Raji (cell line): ENCODE data around the gene GPT2.

ENCODE experiments used
- POLR2A ChIP-seq: IDR thresholded peaks from 2 replicates; pipeline ENCODE4 v1.6.1; 2011; ENCODE audit warnings: low read depth, low read length, control low read depth; ENCODE audit not compliant: insufficient read depth

Gene GPT2

DNA sequence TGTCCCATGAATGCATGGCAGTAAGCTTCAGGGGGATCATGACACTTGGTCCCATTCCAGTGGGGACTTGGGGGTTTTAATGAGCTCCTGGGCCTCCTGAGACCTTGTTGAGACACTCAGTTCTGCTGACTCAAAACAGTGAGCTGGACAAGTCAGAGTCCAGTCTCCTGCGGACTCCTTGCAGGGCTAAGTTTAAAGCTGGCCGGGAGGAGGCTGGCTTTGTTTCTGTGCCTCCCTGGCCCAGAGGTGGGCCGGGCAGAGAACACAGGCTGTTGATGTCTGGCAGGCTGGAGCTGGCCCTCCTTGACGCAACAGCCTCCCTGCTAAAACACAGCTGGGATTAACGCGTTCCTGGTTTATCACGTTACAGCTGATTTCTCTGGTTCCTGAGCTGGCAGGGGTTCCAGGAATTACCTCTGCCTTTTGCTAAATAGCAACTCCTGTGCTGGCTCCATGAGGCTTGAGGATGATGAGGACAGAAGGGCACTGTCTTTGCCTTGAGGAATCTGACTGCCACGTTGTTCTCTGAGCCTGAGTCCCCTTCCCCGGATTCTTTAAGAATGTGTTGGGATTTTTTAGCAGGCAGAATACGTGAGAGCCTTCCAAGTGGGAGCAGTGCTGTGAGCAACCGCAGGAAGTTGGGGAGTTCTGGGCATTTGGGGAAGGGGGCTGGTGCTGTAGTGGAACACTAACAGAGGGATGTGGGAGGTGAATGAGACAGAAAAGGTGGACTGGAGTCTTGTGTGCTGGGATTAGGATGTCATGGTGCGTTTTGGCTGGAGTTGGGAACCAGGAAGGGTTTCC lies 2.0 kb downstream of the GPT2 start:
- no peak for TF ChIP-seq POLR2A

DNA sequence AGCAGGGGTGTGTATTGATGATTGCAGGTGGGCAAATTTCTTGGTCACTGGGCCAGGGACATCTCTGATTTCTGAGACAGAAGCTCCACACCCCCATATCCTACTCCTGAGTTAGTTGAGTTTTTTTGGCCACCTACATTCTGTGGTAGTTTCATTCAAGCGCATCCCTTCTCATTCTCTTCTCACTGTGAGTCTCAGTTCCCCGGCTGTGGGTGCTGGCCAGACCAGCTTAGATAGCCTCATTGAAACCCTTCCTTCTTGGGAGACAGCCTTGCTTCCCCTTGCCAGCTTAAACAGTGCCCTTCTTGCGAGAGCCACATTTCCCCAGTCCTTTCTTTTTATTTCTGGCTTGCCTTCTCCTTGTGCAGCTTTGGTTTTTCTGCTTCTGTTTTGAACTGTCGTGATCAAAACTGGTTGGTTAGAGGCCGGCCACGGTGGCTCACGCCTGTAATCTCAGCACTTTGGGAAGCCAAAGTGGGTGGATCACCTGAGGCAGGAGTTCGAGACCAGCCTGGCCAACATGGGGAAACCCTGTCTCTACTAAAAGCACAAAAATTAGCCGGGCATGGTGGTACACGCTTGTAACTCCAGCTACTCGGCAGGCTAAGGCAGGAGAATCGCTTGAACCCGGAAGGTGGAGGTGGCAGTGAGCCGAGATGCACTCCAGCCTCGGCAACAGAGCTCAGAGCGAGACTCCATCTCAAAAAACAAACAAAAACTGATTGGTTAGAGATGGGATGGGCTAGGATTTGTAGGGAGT lies 2.8 kb downstream of the GPT2 start:
- TF ChIP-seq POLR2A: no peak

DNA sequence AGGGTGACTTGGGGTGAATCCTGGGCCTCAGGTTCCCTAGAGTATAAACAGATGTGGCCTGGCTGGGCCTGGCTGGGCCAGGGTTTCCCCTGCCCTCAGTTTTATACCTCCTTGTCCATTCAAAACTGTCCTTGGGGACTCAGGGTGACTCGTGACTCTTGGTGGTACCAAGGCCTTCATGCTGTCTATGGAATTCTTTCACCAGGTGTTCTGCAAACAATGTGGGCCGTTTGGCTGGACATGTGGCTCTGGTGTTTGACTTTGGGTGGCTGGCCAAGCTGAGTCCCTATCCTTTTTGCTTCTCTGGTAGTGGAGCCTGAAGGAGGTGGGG lies 3.3 kb downstream of the GPT2 start:
- no peak for TF ChIP-seq POLR2A

DNA sequence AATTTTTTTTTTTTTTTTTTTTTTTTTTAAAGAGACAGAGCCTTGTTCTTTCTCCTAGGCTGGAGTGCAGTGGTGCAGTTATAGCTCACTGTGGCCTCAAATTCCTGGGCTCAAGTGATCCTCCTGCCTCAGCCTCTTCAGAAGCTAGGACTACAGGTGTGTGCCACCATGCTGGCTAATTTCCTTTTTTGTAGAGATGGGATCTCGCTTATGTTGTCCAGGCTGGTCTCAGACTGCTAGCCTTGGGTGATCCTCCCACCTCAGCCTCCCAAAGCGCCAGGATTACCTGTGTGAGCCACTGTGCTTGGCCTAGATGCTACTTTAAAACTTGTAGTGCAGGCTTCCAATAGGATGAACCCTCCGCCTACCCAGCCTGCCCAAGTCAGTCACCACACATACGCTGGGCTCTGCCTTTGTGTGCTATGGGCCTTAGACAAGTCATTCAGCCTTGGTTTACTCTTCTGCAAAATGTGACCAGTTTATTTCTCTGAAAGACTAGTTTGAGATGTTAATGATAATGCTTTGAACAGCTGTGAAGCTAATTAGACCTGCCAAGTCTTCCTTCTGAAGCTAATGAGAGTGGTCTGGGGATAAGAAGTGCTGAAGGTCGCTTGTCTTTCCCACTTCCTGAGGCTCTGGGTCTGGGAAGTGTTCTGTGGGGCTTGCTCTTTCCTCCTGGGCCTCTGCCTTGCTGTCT lies 5.2 kb downstream of the GPT2 start:
- TF ChIP-seq POLR2A: no peak

DNA sequence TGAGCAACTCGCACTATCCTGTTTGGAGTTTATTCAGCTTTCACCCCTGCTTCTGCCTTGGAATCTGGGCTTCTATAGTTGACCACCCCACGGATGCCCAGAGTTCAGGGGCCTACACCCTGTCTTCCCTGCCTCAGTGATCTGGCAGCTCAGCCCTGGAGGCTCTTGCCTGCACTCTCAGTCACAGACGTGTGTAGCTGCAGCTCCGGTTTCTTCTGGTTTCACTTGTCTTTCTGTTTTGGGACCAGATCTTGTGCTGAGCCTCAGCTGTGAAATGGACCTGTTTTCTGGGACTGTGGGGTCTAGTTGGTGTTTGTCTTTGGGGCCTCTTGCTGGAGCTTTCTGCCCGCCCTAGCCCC lies 5.8 kb downstream of the GPT2 start:
- no peak for TF ChIP-seq POLR2A

DNA sequence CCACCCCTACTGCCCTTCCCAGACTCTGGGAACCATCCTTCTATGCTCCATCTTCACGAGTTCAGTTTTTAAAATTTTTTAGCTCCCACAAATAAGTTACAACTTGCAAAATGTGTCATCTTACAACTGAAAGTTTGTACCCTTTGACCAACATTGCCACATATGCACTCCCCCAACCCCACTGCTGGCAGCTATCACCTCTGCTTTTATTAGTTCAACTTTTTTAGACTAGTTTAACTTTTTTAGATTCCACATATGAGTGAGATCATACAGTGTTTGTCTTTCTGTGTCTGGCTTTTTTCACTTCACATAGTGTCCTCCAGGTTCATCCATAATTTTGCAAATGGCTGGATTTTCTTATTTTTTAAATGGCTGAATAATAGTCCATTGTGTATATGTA lies 7.7 kb downstream of the GPT2 start:
- no peak for TF ChIP-seq POLR2A

DNA sequence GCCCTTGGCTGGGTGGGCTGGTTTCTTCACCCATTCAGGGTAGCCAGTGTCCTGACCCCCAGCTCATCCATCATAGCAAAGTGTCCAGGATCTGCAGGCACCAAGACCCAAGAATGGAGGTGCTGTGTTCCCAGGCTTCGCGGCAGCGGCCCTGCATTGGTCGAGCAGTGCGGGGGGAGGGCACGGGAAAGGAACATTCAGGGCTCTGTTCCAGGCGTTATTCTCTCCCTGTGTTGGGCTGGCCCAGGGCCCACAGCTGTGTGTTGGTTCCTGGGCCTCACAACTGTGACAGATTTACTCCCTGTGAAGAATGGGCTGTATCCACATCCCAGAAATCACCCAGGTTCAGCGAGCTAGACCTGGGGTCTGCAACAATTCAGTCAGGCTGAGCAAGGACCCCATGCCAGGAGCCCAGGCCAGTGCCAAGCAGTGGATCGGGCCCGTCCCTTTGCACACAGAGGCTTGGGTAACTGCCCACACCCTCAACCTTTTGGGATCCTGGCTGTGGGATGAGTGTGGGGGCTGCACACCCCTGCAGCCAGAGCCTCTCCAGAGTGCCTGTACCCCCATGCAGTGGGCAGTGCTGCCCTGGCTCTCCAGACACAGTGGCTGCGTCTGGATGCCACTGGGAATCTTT lies 10.0 kb downstream of the GPT2 start:
- no peak for TF ChIP-seq POLR2A

DNA sequence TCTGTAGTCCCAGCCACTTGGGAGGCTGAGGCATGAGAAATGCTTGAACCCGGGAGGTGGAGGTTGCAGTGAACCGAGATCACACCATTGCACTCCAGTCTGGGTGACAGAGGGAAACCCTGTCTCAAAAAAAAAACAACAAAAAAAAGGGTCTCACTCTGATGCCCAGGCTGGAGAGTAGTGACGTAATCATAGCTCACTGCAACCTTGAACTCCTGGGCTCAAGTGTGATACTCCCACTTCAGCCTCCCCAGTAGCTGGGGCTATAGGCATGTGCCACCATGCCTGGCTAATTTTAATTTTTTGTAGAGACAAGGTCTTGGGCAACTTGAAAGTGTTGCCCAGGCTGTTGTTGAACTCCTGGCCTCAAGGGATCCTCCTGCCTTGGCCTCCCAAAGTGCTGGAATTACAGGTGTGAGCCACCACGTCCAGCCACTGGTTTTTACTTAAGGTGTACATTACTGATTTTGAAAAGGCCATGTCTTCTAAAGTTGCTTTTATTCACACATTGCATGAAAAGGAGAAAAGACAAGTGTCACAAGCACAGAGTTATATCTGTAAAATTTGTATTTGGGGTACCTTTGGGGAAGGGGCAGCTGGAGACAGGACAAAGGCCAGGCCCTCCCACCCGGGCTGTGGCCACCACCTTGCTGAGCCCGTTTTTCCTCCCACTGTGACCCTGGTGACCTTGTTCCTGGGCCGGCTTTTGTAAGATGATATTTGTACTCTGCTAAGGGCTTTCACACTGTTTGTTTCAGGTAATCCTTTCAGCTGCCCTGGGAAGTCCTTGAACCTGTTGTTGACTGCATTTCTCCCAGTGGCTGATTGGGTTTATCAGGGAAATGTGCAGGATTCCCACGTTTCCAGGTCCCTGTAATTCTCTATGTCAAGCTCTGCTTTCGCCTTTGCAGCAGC lies 11.5 kb downstream of the GPT2 start:
- TF ChIP-seq POLR2A: no peak

DNA sequence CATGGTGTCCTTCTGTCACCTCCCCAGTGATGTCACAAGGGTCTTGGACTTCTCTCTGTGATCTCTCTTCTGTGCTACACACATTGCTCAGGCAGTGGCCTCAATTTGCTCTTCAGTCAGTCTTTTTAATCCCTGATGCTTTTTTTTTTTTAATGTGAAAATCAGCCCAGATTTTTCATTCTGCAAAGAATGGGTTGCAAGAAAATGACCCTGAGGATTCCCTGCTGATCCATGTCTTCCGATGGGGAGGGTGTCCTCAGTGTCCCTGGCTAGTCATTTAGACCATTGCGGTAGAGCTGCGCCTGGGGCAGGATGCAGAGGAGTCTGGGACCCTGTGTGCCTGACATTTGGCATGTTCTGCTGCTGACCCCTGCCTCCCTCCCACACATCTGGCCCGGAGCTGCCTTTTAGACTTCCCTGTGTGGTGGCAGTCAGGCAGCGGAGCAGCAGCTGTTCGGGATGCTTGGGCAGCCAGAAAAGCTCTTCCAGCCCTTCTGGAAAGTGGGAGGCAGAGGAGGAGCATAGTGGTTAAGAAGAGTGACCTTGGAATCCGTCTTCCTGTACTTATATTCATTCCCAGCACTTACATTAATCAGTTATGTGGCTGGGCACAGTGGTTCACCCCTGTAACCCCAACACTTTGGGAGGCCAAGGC lies 12.3 kb downstream of the GPT2 start:
- TF ChIP-seq POLR2A: no peak

DNA sequence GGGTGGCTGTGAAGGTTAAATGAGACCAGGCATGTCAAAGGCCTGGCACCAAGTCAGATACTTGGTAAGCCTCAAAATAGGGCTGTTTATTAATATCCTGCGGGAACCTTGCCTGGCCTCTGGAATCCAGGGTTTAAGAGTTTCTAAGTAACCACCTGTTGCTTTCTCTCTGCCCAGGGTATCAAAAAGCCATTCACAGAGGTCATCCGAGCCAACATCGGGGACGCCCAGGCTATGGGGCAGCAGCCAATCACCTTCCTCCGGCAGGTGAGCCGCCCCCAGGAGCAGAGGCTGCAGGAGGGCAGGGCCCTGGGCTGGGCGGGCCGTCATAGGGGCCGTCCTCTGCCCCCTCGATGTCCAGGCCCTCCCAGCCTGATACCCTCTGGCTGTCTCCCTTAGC lies 13.3 kb downstream of the GPT2 start:
- no peak for TF ChIP-seq POLR2A

DNA sequence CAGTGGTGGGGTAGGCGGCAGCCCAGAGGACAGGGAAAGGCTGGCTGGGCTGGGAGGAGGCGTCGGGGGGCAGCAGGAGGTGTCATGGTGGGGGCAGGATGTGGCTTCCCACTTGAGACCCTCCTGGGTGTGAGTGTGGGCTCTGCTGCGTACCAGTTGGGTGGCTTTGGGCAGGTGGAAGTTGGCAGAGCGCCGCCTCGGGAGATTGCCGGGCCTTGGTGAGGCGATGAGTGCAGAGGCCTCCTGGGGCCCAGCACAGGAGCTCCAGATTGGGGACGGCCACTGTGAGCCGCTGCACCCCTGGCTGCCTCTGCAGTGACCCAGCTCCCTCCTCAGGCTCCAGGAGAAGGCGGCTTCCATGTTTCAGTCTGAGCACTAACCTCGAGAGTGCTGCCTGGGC lies 13.8 kb downstream of the GPT2 start:
- TF ChIP-seq POLR2A: no peak

DNA sequence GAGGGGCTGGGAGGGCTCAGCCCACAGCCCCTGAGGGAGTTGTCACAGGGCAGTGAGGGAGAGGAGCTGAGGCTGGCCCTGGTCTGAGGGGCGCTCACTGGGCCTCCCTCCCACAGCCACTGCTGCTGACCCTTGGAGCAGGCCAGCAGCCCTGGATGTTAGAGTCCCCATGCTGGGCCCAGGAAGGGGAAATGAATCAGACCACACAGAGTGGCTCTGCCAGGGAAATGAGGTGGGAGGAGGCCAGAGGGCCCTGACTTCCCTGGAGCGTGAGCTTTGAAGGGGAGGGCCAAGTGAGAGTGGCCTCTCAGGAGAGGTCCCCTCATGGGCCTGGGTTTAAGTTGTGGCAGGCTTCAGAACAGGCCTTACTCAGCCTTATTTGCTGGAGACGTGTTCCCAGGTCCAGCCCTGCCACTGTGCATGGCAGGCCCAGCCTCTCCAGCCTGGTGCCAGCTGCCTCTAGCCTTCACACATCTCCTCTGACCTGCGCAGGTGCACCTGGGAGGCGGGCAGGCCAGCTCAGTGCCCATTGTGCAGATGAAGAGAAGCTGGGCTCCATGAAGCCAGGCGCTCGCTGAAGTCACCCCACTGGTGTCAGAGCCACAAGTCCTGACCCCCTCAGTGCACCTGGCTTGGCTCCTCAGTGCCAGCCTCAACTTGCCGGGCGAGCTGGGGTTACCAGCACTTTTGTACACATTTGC lies 15.4 kb downstream of the GPT2 start:
- no peak for TF ChIP-seq POLR2A

DNA sequence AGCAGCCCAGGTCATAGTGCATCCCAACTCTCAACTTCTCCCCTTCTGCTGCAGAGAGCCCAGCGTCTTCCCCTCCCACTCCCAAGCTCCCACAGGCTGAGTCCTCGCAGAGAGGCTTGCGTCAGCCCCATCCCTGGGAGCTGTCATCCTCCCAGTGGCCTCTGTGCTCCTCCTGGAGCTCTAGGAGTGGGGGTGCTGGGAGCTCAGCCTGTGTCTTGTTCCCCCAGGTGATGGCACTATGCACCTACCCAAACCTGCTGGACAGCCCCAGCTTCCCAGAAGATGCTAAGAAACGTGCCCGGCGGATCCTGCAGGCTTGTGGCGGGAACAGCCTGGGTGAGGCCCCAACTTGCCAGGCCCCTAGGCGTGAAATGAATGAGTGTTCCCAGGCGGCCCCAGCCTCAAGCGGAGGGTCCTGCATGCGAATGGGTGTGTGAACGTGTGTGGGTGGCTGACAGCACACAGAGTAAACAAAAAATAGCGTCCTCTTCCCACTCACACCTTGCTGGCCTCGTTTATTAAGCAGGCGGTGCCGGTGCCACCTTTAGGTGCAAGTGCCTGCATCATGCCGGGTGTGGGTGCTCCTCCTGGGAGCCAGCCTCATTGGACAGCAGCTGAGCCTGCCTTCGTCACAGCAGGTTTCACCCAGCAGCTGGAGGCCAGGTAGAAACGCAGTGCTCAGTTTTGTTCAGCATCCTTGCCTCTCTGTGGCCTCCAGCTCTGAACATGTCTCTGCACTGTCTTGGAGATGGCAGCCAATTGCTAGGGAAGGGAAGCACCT lies 16.5 kb downstream of the GPT2 start:
- no peak for TF ChIP-seq POLR2A
